MCF 10A (cell line): ENCODE data around the gene SLC22A7. TPM values are rescaled to one million over a fixed set of nuclear protein-coding genes. Genes with fewer than 3 reads are reported as not detected.

Source experiments
- BruUV-seq: library from RNA; stranded (reverse); fragments of 400-500 nt; replicated peaks from 2 replicates; lab custom pipeline; 2021; lab: Mats Ljungman, UMichigan
- CTCF ChIA-PET: fragments of 300-600 bp; sonication (Branson Sonifier 250); formaldehyde crosslinking; extraction: SDS; loops from one replicate; lab custom pipeline; 2021; ENCODE audit warnings: antibody characterized with exemption, inconsistent platforms; lab: Yijun Ruan, JAX
- POLR2A ChIA-PET: fragments of 300-600, 350-650 bp; sonication (Branson Sonifier 250); formaldehyde crosslinking; extraction: SDS; loops from one replicate; lab custom pipeline; 2020; ENCODE audit warnings: antibody characterized with exemption, inconsistent platforms; lab: Yijun Ruan, JAX
- DNase-seq: peaks from one replicate; pipeline ENCODE4 v3.0.0-alpha.2; 2018; ENCODE audit not compliant: unreplicated experiment
- H3K27ac Mint-ChIP-seq: one replicate; pipeline ENCODE4 v1.8.0; 2022; ENCODE audit warnings: mild to moderate bottlenecking, low read depth, mixed read lengths; ENCODE audit not compliant: unreplicated experiment
- H3K27me3 Mint-ChIP-seq: one replicate; pipeline ENCODE4 v1.8.0; 2022; ENCODE audit warnings: mixed read lengths; ENCODE audit not compliant: insufficient read depth, unreplicated experiment
- H3K36me3 Mint-ChIP-seq: one replicate; pipeline ENCODE4 v1.8.0; 2022; ENCODE audit warnings: mild to moderate bottlenecking, moderate library complexity, mixed read lengths; ENCODE audit not compliant: insufficient read depth, unreplicated experiment
- H3K4me1 Mint-ChIP-seq: one replicate; pipeline ENCODE4 v1.8.0; 2022; ENCODE audit warnings: mixed read lengths; ENCODE audit not compliant: insufficient read depth, unreplicated experiment
- H3K4me3 Mint-ChIP-seq: one replicate; pipeline ENCODE4 v1.8.0; 2022; ENCODE audit warnings: mild to moderate bottlenecking, moderate library complexity, mixed read lengths; ENCODE audit not compliant: unreplicated experiment
- H3K9me3 Mint-ChIP-seq: one replicate; pipeline ENCODE4 v1.8.0; 2022; ENCODE audit warnings: mixed read lengths; ENCODE audit not compliant: unreplicated experiment
- CTCF ChIP-seq: fragments of 200-600 bp; IDR thresholded peaks from one replicate; pipeline ENCODE4 v1.8.0; 2022; ENCODE audit warnings: antibody characterized with exemption, mild to moderate bottlenecking; ENCODE audit not compliant: unreplicated experiment
- intact Hi-C: fragments of 100-400 bp; cut with micrococcal nuclease; formaldehyde crosslinking; loops from 2 replicates; pipeline ENCODE4 v1.14.1; 2022
- total RNA-seq: library from RNA; stranded (reverse); gene quantifications from 2 replicates; pipeline ENCODE4 v1.2.3, GENCODE V29; 2022

SLC22A7 gene
- total RNA-seq, 1 experiment from 2014 or later, result not detected

GRCh38 chr6:43308101-43308989 is 10.3 kb downstream of the SLC22A7 start, which contains the start of gene CRIP3:
TSS of gene CRIP3 (minus strand) at chr6:43308826. CDS start at chr6:43308792, 34 bp downstream.
- peak; percentile 56 for DNase-seq
- TF ChIP-seq CTCF, result peak; percentile 34
- BruUV-seq, result no TSS peak
- Mint-ChIP-seq H3K4me1 (no peaks in the 10 kb centered on the region), H3K27ac (no peak within 1 kb of the TSS), H3K9me3 (no peaks in the 10 kb centered on the region), H3K27me3 (no peaks in the 10 kb centered on the region), H3K36me3 (no peaks in the 10 kb centered on the region), H3K4me3 (peak within 1 kb of the TSS; percentile 61)
- POLR2A ChIA-PET, result no interaction called here
- CTCF ChIA-PET, result interaction anchor here (0.6 to 1.3 kb wide), 4 partner anchors 26 to 91 kb away, joined by 3 to 5 read pairs (median 4); no protein-coding TSS in a partner anchor
- intact Hi-C loops, result no loop called here

GRCh38 chr6:43308990-43309477 is 11.0 kb downstream of the SLC22A7 start:
- ChIA-PET POLR2A (no interaction called here), CTCF (interaction anchor here (0.6 to 1.1 kb wide), 3 partner anchors 26 to 90 kb away, joined by 3 to 5 read pairs (median 4); no protein-coding TSS in a partner anchor)
- peak overlapping the region; percentile 61 for H3K4me3 Mint-ChIP-seq
- H3K4me1 Mint-ChIP-seq, result no peaks in the 10 kb centered on the region
- H3K36me3 Mint-ChIP-seq, result no peaks in the 10 kb centered on the region
- BruUV-seq, result no TSS peak
- no peaks in the 10 kb centered on the region for H3K27me3 Mint-ChIP-seq
- H3K27ac Mint-ChIP-seq, result no peak overlapping the region
- no peak for TF ChIP-seq CTCF
- DNase-seq, result no peak
- no peaks in the 10 kb centered on the region for H3K9me3 Mint-ChIP-seq
- intact Hi-C loops, result no loop called here

GRCh38 chr6:43310134-43310533 is 12.1 kb downstream of the SLC22A7 start:
- Mint-ChIP-seq H3K9me3 (no peaks in the 10 kb centered on the region), H3K27me3 (no peaks in the 10 kb centered on the region), H3K4me1 (no peaks in the 10 kb centered on the region), H3K27ac (no peak overlapping the region), H3K36me3 (no peaks in the 10 kb centered on the region), H3K4me3 (no peak overlapping the region)
- POLR2A ChIA-PET, result no interaction called here
- no TSS peak for BruUV-seq
- no peak for TF ChIP-seq CTCF
- no peak for DNase-seq
- CTCF ChIA-PET, result no interaction called here
- intact Hi-C loops, result no loop called here

GRCh38 chr6:43310624-43311023 is 12.6 kb downstream of the SLC22A7 start:
- no peak for DNase-seq
- intact Hi-C loops, result no loop called here
- Mint-ChIP-seq H3K9me3 (no peaks in the 10 kb centered on the region), H3K4me1 (no peaks in the 10 kb centered on the region), H3K27ac (no peak overlapping the region), H3K27me3 (no peaks in the 10 kb centered on the region), H3K4me3 (no peak overlapping the region), H3K36me3 (no peaks in the 10 kb centered on the region)
- POLR2A ChIA-PET, result no interaction called here
- no peak for TF ChIP-seq CTCF
- no TSS peak for BruUV-seq
- CTCF ChIA-PET, result interaction anchor here (0.7 kb wide), 1 partner anchor 186 kb away, joined by 3 read pairs; no protein-coding TSS in a partner anchor
